Spleen (tissue), 7 donors: Measurements from ENCODE around the gene PKP2.

ENCODE experiments used
- CTCF ChIP-seq, 11 experiments: fragments of 200-600 bp in 7 of 11; fragments of 450-650 bp in 4 of 11; sonication (generic) in 4 of 11; IDR thresholded peaks in 8 of 11; conservative IDR thresholded peaks in 3 of 11; 1 replicate in 7 of 11; 2 replicates in 4 of 11; pipeline versions ENCODE4 v1.4.0 to v1.8.0; 2016 to 2021; ENCODE audit warnings: antibody characterized with exemption in 11 of 11, inconsistent platforms in 4 of 11, mild to moderate bottlenecking in 1 of 11
- POLR2A ChIP-seq, 3 donors: fragments of 450-650 bp; IDR thresholded peaks; one replicate each; pipeline ENCODE4 v1.5.1; 2017; ENCODE audit warnings: antibody characterized with exemption in 3 of 3, mild to moderate bottlenecking in 1 of 3
- POLR2AphosphoS5 ChIP-seq, 3 donors: sonication (generic); formaldehyde crosslinking; IDR thresholded peaks; one replicate each; pipeline ENCODE4 v1.5.1; 2017; ENCODE audit warnings: antibody characterized with exemption in 3 of 3
- donor health status: DM: no; HTN: no; CAD: no; lungs with moderate emphysema.
- donor health status: DM: no; HTN: no; CAD: no.
- donor health status: DM: no; HTN: no; CAD: no.

DNA sequence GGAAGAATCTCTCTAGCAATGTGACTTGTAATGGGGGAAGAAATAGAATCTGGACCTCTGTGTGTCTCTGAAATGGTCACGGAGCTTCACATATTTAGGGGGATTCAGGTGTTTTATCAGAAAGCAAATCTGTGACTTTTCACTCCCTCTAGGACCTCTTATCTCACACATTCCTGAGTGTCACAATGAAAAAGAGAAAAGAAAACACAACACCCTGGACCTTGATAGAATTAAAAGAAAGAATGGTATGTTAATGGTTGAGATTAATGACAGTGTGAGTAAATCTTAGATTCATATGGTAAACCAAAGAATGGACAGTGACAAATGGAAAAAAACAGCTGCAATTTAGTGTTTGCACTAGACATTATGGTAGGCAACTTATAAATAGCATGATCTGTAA is 68.5 kb downstream of the PKP2 start:
- TF ChIP-seq CTCF (IDR thresholded peaks at IDR 0.05 in 8 of 11, conservative IDR thresholded peaks at IDR 0.05 in 3 of 11) (no peak), POLR2A (IDR thresholded peaks at IDR 0.05) (no peak), POLR2AphosphoS5 (IDR thresholded peaks at IDR 0.05) (no peak)
